T47D (cell line): Measurements from ENCODE around the gene TNKS1BP1.

Source experiments
- DNase-seq, 2 experiments: peaks; one replicate each; pipeline versions ENCODE4 v3.0.0 to v3.0.0-alpha.2; 2011 to 2012; ENCODE audit warnings: low read depth in 1 of 2, low spot score in 1 of 2
- JUND ChIP-seq: IDR thresholded peaks from 2 replicates; pipeline ENCODE4 v1.6.1; 2012; ENCODE audit warnings: low read depth
- in situ Hi-C: cut with HindIII; loops from 2 replicates; pipeline ENCODE4 v1.10.0; 2016; ENCODE audit warnings: low sequenced_read_pairs, low pct_unique_long_range_greater_than_20kb

TNKS1BP1 gene

DNA sequence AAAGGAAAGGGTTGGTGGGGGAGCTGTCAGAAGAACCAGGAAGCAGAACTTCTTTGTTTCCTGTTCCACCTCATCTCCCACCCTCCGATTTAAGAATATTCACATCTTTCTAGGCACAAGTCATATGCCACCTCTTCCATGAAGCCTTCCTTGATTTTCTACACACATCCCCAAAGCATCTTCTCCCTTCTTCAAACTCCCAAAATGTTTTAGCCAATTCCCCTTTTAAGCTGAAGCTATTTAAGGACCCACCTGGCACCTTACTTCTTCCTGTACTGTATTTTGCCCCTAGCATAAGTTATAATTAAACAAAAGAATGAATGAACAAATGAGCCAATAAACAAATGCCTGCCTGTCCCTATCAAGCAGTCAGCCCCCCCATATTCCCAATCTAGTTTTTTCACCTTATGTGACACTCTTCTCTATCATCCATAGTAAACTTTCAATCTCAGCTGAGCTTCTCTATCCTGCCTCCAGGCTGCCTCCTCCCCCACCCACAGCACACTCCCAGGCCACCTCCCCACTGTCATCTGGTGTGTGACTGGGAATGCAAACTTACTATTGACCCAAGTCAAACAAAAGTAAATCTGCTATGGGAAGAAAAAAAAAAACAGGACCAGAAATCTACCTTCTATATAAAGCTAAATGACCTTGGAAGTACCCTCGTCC lies 3.9 kb downstream of the TNKS1BP1 start:
- no peak for TF ChIP-seq JUND
- in situ Hi-C loops = no loop called here
- DNase-seq = peak; percentile 38 to 74

DNA sequence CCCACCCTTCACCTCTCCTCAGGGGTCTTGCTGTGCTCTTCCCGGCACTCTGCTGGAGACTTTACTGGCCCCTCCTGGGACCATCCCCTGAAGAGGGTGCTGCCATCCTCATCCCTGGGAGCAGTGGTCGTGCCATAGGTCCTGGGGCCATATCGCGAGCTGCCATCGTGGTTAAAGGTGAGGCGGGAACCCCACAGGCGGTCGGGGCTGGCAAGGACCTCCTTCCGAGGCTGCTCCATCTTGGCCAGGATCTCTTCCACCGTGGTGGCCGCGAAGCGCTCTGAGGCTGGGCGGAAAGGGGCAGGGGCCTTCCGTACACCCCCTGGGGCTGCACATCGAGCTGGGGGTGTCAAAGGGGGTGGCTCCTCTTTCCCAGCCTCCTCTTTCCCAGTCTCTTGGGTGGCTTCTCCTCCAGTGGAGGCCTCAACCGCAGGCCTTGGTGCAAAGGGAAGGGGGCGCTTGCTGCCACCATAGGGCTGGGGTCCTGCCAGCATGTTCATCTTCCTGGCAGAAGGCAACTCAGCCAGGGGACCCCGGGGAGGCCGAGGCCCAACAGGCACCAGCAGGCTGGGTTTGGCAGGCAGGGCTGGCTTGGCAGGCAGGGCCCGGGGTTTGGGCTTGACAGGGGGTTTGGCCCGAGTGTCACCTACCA lies 4.6 kb downstream of the TNKS1BP1 start:
- in situ Hi-C loops = no loop called here
- TF ChIP-seq JUND = no peak
- DNase-seq = no peak

DNA sequence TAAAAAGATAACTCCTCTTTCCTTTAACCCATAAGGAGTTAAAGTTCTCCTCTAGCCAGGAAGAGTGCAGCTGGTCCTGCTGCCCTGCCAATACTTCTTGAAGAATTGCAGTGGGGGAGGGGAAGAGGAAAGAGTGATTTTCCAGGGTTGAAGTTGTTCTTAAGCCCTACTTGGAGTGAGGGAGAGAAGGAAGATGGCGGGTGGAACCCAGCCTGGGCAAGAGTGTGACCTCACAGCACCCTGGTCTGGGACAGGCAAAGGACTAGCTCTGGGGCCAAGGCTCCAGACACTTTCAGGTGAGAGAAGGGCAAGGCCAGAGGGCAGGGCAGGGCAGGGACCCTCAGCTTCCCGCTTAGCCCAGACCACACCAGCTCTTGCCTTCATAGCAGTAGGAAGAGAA lies 6.6 kb downstream of the TNKS1BP1 start:
- peak in 1 of 2 experiments; percentile 51 for DNase-seq
- TF ChIP-seq JUND = no peak
- in situ Hi-C loops = no loop called here

DNA sequence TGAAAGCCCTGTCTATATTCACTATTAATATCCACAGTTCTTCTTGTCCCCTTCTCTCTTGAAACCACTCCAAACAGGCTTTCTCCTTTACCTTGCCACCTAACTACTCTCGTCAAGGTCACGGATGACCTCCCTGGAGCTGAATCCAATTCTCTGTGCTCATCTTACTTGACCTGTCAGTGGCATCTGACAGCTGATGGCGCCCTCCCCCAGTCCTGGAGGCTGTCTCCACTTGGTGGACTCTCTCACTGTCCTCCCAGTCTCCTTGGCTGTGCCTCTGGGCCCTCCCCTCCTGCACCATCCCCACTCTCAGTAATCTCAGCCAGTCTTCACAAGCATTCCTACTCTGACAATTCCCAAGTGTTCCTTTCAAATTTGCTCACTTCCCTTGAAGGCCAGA lies 8.7 kb downstream of the TNKS1BP1 start:
- in situ Hi-C loops = no loop called here
- TF ChIP-seq JUND = no peak
- no peak for DNase-seq

DNA sequence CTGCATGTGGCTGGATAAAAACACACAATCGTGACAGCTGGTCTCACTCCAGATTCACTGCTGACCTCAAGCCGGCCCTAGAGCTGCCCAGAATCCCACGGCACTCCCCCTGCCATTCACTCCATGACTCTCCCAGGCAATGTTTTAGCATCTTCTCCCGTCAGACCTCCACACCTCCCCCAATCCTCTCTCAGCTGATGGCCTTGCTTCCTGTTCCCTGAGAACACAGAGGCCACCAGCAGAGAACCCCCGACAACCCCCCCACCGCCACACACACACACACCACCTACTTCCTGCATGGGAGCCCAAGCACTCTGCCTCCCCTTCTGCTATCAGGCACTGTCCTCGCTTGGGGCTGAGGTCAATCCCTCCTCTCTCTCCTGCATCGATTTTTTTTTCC lies 9.3 kb downstream of the TNKS1BP1 start:
- in situ Hi-C loops = no loop called here
- no peak for TF ChIP-seq JUND
- DNase-seq = no peak

DNA sequence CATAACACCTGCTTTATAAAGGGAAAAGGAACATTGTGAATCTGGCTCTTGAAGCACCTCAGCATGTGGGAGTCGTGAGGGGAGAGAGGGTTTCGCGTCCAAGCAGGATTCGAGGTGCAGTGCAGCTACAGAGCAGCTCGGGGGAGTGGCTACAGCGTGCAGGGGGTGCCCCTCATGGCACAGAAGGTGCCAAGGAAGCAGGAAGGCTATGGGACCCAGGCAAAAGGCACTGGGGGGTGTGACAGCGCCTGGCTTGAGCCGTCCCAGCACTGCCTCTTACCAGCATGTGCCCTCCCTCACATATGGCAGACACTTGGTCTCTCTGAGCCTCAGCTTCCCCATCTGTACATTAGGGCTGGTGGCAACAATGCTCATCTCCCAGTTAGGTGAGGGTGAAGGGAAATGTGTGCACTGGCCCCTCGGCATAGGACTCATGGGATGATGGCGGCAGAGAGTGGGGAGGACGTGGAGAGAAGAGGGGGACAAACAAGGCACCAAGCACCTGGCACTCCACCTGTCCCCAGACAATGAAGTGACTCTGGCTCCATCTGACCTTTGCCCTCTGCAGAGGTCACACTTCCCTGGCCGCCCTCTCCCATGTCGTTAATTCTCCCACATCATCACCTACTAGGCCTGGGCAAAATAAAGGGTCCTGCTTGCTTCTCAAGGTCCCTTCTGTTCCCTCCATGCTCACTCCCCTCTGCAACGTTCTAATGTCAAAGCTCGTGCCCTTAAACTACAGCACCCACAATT lies 10.4 kb downstream of the TNKS1BP1 start:
- in situ Hi-C loops = no loop called here
- no peak for TF ChIP-seq JUND
- DNase-seq = no peak

DNA sequence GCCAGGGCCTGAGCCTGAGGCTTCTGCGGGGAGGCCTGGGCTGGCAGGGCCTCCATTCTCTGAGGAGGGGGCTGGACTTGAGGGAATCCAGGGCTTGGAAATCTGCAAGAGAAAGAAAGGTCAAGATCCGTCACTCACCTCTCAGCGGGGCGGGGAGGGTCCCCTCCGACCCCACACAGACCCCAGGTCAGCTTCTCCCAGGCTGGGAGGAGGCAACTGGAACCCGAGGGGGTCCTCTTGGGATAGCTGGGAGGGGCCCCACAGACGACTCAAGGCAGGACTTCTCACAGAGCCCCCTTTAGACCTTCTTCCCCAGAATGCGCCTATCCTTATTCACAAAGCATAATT lies 11.0 kb downstream of the TNKS1BP1 start:
- TF ChIP-seq JUND = no peak
- DNase-seq = no peak
- in situ Hi-C loops = no loop called here

DNA sequence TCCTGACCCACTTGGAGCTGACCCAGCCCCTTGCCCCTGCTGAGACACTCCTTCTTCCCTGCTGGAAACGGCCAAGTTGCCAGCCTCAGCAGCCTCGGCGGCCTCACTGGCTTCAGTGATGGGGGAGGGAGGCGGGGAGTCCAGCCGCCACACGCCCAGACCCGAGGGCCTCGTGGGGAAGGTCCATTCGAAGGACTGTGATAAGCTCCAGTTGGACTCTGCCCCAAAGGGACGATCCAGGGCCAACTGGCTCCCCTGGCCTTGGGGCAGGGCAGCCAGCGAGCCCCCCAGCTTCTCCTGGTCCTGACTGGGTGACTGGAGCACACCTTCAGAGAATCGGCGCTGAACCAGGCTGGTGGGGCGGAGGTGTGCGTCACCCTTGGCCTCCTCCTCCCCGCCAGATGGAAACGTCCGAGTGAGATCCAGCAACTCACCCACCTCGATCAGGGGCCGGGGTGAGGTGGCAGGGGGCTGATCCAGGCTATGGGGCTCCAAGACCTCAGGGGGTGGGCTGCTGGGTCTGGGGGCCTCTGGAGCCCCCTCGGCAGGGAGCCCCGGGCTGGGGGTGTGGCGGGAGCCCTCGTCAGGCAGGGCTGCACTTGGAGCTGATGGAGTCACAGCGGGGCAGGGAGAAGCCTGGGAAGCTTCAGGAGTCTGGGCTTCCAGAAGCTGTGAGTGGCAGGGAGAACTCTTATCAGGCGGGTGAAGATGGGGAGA lies 11.5 kb downstream of the TNKS1BP1 start:
- no peak for DNase-seq
- in situ Hi-C loops = no loop called here
- TF ChIP-seq JUND = no peak

DNA sequence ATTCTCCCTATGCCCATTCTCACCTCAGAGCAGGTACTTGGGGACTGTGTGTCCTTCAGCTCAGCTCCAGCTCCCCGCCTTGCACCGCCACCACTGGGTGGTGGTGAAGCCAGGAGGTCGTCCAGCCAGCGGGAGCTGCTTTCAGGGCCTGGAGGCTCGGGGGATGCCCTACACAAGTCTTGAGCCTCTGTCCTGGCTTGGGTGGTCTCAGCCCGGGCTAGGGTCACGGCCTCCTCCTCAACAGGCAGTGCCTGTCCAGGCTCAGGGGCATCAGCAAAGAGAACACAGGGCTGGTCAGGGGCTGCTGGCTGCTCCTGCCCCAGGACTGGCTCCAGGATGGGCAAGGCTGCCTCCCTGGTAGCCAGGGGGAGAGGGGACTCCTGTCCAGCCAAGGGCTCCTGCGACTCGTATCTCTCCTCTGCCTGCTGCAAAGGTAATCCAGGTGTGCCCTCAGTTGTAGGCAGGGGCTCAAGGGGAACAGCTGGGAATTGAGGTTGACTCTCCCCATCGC lies 12.2 kb downstream of the TNKS1BP1 start:
- no peak for TF ChIP-seq JUND
- in situ Hi-C loops = no loop called here
- DNase-seq = peak in 1 of 2 experiments; percentile 43

DNA sequence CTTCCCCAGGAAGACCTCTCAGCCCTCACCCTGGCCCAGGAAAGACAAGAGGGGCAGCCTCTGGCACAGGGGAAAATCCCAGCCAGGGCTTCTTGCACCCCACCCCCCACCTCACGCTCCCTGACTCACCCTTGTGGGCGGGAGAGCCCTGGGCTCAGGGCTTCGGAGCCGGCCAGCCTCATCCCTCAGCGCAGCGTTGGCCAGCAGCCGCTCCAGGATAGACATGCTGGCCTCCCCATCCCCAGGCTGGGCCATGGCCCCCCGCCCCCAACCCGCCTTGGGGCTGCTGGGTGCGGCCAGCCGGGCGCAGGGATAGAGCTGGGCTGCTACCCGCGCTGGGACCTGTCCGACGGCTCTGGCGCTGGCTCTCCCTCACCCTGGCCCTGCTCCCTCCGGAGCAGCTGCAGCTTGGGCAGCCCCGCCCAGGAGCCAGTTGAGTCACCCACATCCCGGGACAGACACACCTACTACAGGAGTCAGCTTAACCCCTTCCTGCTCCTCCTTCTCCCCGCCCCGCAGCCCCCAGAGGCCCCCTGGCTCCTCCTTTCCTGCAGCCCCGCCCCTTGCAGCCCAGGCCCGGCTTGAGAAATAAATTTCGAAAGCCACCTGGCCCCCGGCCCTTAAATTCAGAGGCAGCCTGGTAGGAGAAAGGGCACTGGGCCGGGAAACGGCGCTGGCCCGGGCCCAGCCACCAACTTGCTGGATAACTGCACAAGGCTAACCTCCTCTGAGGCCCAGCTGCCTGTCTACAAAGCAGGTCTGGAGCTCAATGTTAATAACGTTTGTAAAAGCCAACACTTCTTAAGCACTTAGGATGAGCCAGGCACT lies 13.4 kb downstream of the TNKS1BP1 start:
- in situ Hi-C loops = no loop called here
- peak; percentile 30 for TF ChIP-seq JUND
- DNase-seq = peak; percentile 97 to 99

DNA sequence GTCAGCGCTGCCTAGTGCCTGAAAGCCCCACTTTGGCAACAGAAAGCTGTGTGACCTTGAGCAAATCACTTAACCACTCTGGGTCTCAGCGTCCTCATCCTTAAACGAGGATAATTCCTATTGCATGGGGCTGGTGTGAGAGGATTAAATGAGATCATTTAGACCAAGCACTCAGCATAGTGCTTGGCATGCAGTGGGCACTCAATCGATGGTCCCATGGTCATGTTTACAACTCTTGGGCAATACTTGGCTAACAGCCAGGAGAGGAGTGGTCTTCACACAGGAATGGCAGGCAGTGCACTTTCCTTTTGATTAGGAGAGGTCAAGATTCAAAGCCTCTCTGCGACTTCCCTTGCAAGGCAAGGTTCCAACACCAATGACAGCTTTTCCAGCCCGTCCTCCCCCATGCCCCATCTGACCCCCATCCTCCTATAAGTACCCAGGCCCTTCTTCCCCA lies 14.1 kb downstream of the TNKS1BP1 start:
- in situ Hi-C loops = no loop called here
- no peak for TF ChIP-seq JUND
- peak in 1 of 2 experiments; percentile 36 for DNase-seq

DNA sequence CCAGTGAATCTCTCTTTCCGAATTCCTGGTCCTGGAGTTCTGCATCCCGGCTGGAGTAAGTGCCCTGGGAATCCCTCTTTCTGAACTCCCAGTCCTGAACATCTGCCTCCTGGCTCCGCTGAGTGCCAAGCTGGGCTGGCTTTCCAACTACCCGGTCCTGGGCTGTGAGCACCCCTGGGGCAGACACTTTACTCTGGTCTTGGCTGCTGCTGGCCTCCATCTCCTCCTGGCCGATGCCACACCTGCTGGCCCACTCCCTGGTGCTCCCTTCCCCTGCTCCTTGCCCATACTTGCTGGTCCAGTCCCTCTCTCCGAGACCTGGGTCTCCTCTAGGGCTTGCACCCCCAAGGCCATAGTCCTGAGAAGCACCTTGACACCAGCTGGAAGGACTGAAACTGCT lies 14.7 kb downstream of the TNKS1BP1 start:
- DNase-seq = no peak
- in situ Hi-C loops = no loop called here
- TF ChIP-seq JUND = no peak
